ENCODE data around the gene CUEDC1.

- TF ChIP-seq, protein P1, sequence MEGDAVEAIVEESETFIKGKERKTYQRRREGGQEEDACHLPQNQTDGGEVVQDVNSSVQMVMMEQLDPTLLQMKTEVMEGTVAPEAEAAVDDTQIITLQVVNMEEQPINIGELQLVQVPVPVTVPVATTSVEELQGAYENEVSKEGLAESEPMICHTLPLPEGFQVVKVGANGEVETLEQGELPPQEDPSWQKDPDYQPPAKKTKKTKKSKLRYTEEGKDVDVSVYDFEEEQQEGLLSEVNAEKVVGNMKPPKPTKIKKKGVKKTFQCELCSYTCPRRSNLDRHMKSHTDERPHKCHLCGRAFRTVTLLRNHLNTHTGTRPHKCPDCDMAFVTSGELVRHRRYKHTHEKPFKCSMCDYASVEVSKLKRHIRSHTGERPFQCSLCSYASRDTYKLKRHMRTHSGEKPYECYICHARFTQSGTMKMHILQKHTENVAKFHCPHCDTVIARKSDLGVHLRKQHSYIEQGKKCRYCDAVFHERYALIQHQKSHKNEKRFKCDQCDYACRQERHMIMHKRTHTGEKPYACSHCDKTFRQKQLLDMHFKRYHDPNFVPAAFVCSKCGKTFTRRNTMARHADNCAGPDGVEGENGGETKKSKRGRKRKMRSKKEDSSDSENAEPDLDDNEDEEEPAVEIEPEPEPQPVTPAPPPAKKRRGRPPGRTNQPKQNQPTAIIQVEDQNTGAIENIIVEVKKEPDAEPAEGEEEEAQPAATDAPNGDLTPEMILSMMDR (conservative IDR thresholded peaks at IDR 0.05; ENCODE audit: low read depth, low read length) = no peak
- TF ChIP-seq POLR2A (IDR thresholded peaks at IDR 0.05; ENCODE audit: low read depth, low read length) (peak; percentile 55; the same call in 1 of the 2 replicates), RAD21 (IDR thresholded peaks at IDR 0.05; ENCODE audit: low read length) (no peak), RFX5 (IDR thresholded peaks at IDR 0.05; ENCODE audit: low read depth, low read length) (no peak), MAZ (IDR thresholded peaks at IDR 0.05; ENCODE audit: borderline replicate concordance, low read depth, low read length) (peak; percentile 79), BHLHE40 (IDR thresholded peaks at IDR 0.05; ENCODE audit: low read depth, low read length) (no peak; the same call in 1 of the 2 replicates), CEBPB (IDR thresholded peaks at IDR 0.05; ENCODE audit: low read depth, low read length) (no peak; the same call in 1 of the 2 replicates)
Measured at GRCh38 chr17:57986841-57987580, 31.8 kb upstream of the CUEDC1 start.

Measured in IMR-90 (cell line).